Measurements from ENCODE around the gene KHDRBS2.

Gene KHDRBS2

GRCh38 chr6:62202078-62202477, 83.9 kb downstream of the KHDRBS2 start:
- TF ChIP-seq CTCF (IDR thresholded peaks at IDR 0.05; ENCODE audit: insufficient read depth, low read depth, low read length, missing control alignments) = no peak
- DNase-seq (ENCODE audit: low read depth) = no peak
- H3K4me3 ChIP-seq (ENCODE audit: low read depth, low read length) = no peak overlapping the region

GRCh38 chr6:62192593-62192992, 93.4 kb downstream of the KHDRBS2 start:
- TF ChIP-seq CTCF (IDR thresholded peaks at IDR 0.05; ENCODE audit: insufficient read depth, low read depth, low read length, missing control alignments) = no peak
- H3K4me3 ChIP-seq (ENCODE audit: low read depth, low read length) = no peak overlapping the region
- DNase-seq (ENCODE audit: low read depth) = no peak

- no peak for TF ChIP-seq CTCF (IDR thresholded peaks at IDR 0.05; ENCODE audit: insufficient read depth, low read depth, low read length, missing control alignments)
- no peak overlapping the region for H3K4me3 ChIP-seq (ENCODE audit: low read depth, low read length)
- DNase-seq (ENCODE audit: low read depth) = no peak
Observed at GRCh38 chr6:62175195-62175594, 110.8 kb downstream of the KHDRBS2 start.

GRCh38 chr6:62174548-62174947, 111.5 kb downstream of the KHDRBS2 start:
- no peak for TF ChIP-seq CTCF (IDR thresholded peaks at IDR 0.05; ENCODE audit: insufficient read depth, low read depth, low read length, missing control alignments)
- no peak overlapping the region for H3K4me3 ChIP-seq (ENCODE audit: low read depth, low read length)
- DNase-seq (ENCODE audit: low read depth) = no peak

GRCh38 chr6:62167736-62168135, 118.3 kb downstream of the KHDRBS2 start:
- no peak for TF ChIP-seq CTCF (IDR thresholded peaks at IDR 0.05; ENCODE audit: insufficient read depth, low read depth, low read length, missing control alignments)
- DNase-seq (ENCODE audit: low read depth) = no peak

GRCh38 chr6:62162858-62163257, 123.2 kb downstream of the KHDRBS2 start:
- no peak for DNase-seq (ENCODE audit: low read depth)
- no peak for TF ChIP-seq CTCF (IDR thresholded peaks at IDR 0.05; ENCODE audit: insufficient read depth, low read depth, low read length, missing control alignments)
- H3K4me3 ChIP-seq (ENCODE audit: low read depth, low read length) = no peak overlapping the region

More at GRCh38 chr6:62167736-62168135, 118.3 kb downstream of the KHDRBS2 start:
- H3K4me3 ChIP-seq (ENCODE audit: low read depth, low read length) = no peak overlapping the region

- no peak for DNase-seq (ENCODE audit: low read depth)
- no peak for TF ChIP-seq CTCF (IDR thresholded peaks at IDR 0.05; ENCODE audit: insufficient read depth, low read depth, low read length, missing control alignments)
- no peak overlapping the region for H3K4me3 ChIP-seq (ENCODE audit: low read depth, low read length)
Observed at GRCh38 chr6:62152796-62153195, 133.2 kb downstream of the KHDRBS2 start.
